ENCODE measurements around the gene GLI3.

The GLI3 gene

GRCh38 chr7:42017349-42017986 is 219.5 kb downstream of the GLI3 start:
- Histone ChIP-seq H3K9me3 (peaks cover 3% of the 10 kb centered on the region; the same call in 1 of the 2 replicates), H3K27me3 (ENCODE audit: low read depth) (no peaks in the 10 kb centered on the region), H3K36me3 (replicated peaks) (no peaks in the 10 kb centered on the region; the same call in 1 of the 2 replicates), H3K4me3 (no peak overlapping the region), H3K4me1 (peaks cover 11% of the 10 kb centered on the region)
- in situ Hi-C loops (cut with MboI; ENCODE audit: low sequenced_read_pairs) = no loop called here
- DNase-seq (ENCODE audit: low spot score in 2 of 2) = no peak

- Histone ChIP-seq H3K4me3 (no peak overlapping the region), H3K27me3 (ENCODE audit: low read depth) (no peaks in the 10 kb centered on the region), H3K4me1 (peaks cover 9% of the 10 kb centered on the region), H3K9me3 (peaks cover 3% of the 10 kb centered on the region; the same call in 1 of the 2 replicates), H3K36me3 (replicated peaks) (no peaks in the 10 kb centered on the region; the same call in 1 of the 2 replicates)
- in situ Hi-C loops (cut with MboI; ENCODE audit: low sequenced_read_pairs) = no loop called here
- no peak for DNase-seq (ENCODE audit: low spot score in 2 of 2)
Measured at GRCh38 chr7:42016517-42016916, 220.5 kb downstream of the GLI3 start.

- Histone ChIP-seq H3K9me3 (peaks cover 3% of the 10 kb centered on the region; the same call in 1 of the 2 replicates), H3K27me3 (ENCODE audit: low read depth) (no peaks in the 10 kb centered on the region), H3K4me1 (peaks cover 9% of the 10 kb centered on the region), H3K4me3 (no peak overlapping the region), H3K36me3 (replicated peaks) (no peaks in the 10 kb centered on the region; the same call in 1 of the 2 replicates)
- peak in 1 of 2 experiments; percentile 54 for DNase-seq (ENCODE audit: low spot score in 2 of 2)
- in situ Hi-C loops (cut with MboI; ENCODE audit: low sequenced_read_pairs) = no loop called here
Measured at GRCh38 chr7:42014625-42015618, 222.1 kb downstream of the GLI3 start.

- no peak for DNase-seq (ENCODE audit: low spot score in 2 of 2)
- H3K27me3 ChIP-seq (ENCODE audit: low read depth) = no peaks in the 10 kb centered on the region
- H3K9me3 ChIP-seq = peaks cover 3% of the 10 kb centered on the region; the same call in 1 of the 2 replicates
- in situ Hi-C loops (cut with MboI; ENCODE audit: low sequenced_read_pairs) = no loop called here
- H3K4me1 ChIP-seq = no peaks in the 10 kb centered on the region
- peaks cover 4% of the 10 kb centered on the region for H3K36me3 ChIP-seq (replicated peaks)
- H3K4me3 ChIP-seq = no peak overlapping the region
Measured at GRCh38 chr7:42012786-42013360, 224.1 kb downstream of the GLI3 start.

- Histone ChIP-seq H3K36me3 (replicated peaks) (peaks cover 4% of the 10 kb centered on the region), H3K4me1 (no peaks in the 10 kb centered on the region), H3K4me3 (no peak overlapping the region), H3K9me3 (peaks cover 3% of the 10 kb centered on the region; the same call in 1 of the 2 replicates), H3K27me3 (ENCODE audit: low read depth) (no peaks in the 10 kb centered on the region)
- DNase-seq (ENCODE audit: low spot score in 2 of 2) = no peak
- in situ Hi-C loops (cut with MboI; ENCODE audit: low sequenced_read_pairs) = no loop called here
Measured at GRCh38 chr7:42012313-42012712, 224.7 kb downstream of the GLI3 start.

- no peaks in the 10 kb centered on the region for H3K27me3 ChIP-seq (ENCODE audit: low read depth)
- no peaks in the 10 kb centered on the region for H3K4me1 ChIP-seq
- peaks cover 4% of the 10 kb centered on the region for H3K36me3 ChIP-seq (replicated peaks)
- in situ Hi-C loops (cut with MboI; ENCODE audit: low sequenced_read_pairs) = no loop called here
- no peak overlapping the region for H3K4me3 ChIP-seq
- H3K9me3 ChIP-seq = peaks cover 3% of the 10 kb centered on the region; the same call in 1 of the 2 replicates
- DNase-seq (ENCODE audit: low spot score in 2 of 2) = no peak
Measured at GRCh38 chr7:42011846-42012245, 225.2 kb downstream of the GLI3 start.

GRCh38 chr7:42010751-42011150 is 226.3 kb downstream of the GLI3 start:
- peaks cover 4% of the 10 kb centered on the region for H3K36me3 ChIP-seq (replicated peaks)
- DNase-seq (ENCODE audit: low spot score in 2 of 2) = no peak
- in situ Hi-C loops (cut with MboI; ENCODE audit: low sequenced_read_pairs) = no loop called here
- peaks cover 3% of the 10 kb centered on the region; the same call in 1 of the 2 replicates for H3K9me3 ChIP-seq
- H3K4me3 ChIP-seq = no peak overlapping the region
- H3K4me1 ChIP-seq = no peaks in the 10 kb centered on the region
- no peaks in the 10 kb centered on the region for H3K27me3 ChIP-seq (ENCODE audit: low read depth)

- H3K36me3 ChIP-seq (replicated peaks) = peaks cover 4% of the 10 kb centered on the region
- H3K4me1 ChIP-seq = no peaks in the 10 kb centered on the region
- DNase-seq (ENCODE audit: low spot score in 2 of 2) = no peak
- in situ Hi-C loops (cut with MboI; ENCODE audit: low sequenced_read_pairs) = no loop called here
- H3K9me3 ChIP-seq = no peaks in the 10 kb centered on the region
- no peaks in the 10 kb centered on the region for H3K27me3 ChIP-seq (ENCODE audit: low read depth)
- H3K4me3 ChIP-seq = no peak overlapping the region
Measured at GRCh38 chr7:42006801-42007513, 230.1 kb downstream of the GLI3 start.

- no peaks in the 10 kb centered on the region for H3K9me3 ChIP-seq
- H3K36me3 ChIP-seq (replicated peaks) = no peaks in the 10 kb centered on the region
- no peaks in the 10 kb centered on the region for H3K4me1 ChIP-seq
- DNase-seq (ENCODE audit: low spot score in 2 of 2) = no peak
- in situ Hi-C loops (cut with MboI; ENCODE audit: low sequenced_read_pairs) = no loop called here
- H3K4me3 ChIP-seq = no peak overlapping the region
- H3K27me3 ChIP-seq (ENCODE audit: low read depth) = no peaks in the 10 kb centered on the region
Measured at GRCh38 chr7:42002654-42003053, 234.4 kb downstream of the GLI3 start.

- Histone ChIP-seq H3K4me3 (no peak overlapping the region), H3K9me3 (no peaks in the 10 kb centered on the region), H3K4me1 (peaks cover 7% of the 10 kb centered on the region), H3K27me3 (ENCODE audit: low read depth) (no peaks in the 10 kb centered on the region), H3K36me3 (replicated peaks) (no peaks in the 10 kb centered on the region)
- in situ Hi-C loops (cut with MboI; ENCODE audit: low sequenced_read_pairs) = no loop called here
- no peak for DNase-seq (ENCODE audit: low spot score in 2 of 2)
Measured at GRCh38 chr7:41999736-42000283, 237.2 kb downstream of the GLI3 start.

GRCh38 chr7:41998041-41998440 is 239.0 kb downstream of the GLI3 start:
- Histone ChIP-seq H3K27me3 (ENCODE audit: low read depth) (no peaks in the 10 kb centered on the region), H3K9me3 (no peaks in the 10 kb centered on the region), H3K4me3 (no peak overlapping the region), H3K4me1 (peaks cover 10% of the 10 kb centered on the region), H3K36me3 (replicated peaks) (no peaks in the 10 kb centered on the region)
- in situ Hi-C loops (cut with MboI; ENCODE audit: low sequenced_read_pairs) = no loop called here
- no peak for DNase-seq (ENCODE audit: low spot score in 2 of 2)

GRCh38 chr7:41997151-41997550 is 239.9 kb downstream of the GLI3 start:
- no peaks in the 10 kb centered on the region for H3K27me3 ChIP-seq (ENCODE audit: low read depth)
- no peak for DNase-seq (ENCODE audit: low spot score in 2 of 2)
- in situ Hi-C loops (cut with MboI; ENCODE audit: low sequenced_read_pairs) = no loop called here
- no peak overlapping the region for H3K4me3 ChIP-seq
- H3K4me1 ChIP-seq = peaks cover 10% of the 10 kb centered on the region
- H3K36me3 ChIP-seq (replicated peaks) = no peaks in the 10 kb centered on the region
- H3K9me3 ChIP-seq = no peaks in the 10 kb centered on the region

Data from HAP-1 (cell line).